Adrenal gland (tissue), 5 donors: ENCODE measurements around the gene STXBP2.

ENCODE experiments used
- CTCF ChIP-seq, 6 experiments: fragments of 450-650 bp in 4 of 6; fragments of 200-600 bp in 2 of 6; sonication (generic) in 1 of 6; IDR thresholded peaks; 1 replicate in 5 of 6; 2 replicates in 1 of 6; pipeline versions ENCODE4 v1.5.1 to v1.8.0; 2016 to 2021; ENCODE audit warnings: antibody characterized with exemption in 6 of 6, mild to moderate bottlenecking in 2 of 6, moderate library complexity in 1 of 6
- POLR2A ChIP-seq, 2 donors: fragments of 450-650 bp; IDR thresholded peaks; one replicate each; pipeline ENCODE4 v1.6.1; 2017; ENCODE audit warnings: antibody characterized with exemption in 2 of 2, mild to moderate bottlenecking in 2 of 2, moderate library complexity in 1 of 2
- donor health status: DM: no; HTN: no; CAD: no.

DNA sequence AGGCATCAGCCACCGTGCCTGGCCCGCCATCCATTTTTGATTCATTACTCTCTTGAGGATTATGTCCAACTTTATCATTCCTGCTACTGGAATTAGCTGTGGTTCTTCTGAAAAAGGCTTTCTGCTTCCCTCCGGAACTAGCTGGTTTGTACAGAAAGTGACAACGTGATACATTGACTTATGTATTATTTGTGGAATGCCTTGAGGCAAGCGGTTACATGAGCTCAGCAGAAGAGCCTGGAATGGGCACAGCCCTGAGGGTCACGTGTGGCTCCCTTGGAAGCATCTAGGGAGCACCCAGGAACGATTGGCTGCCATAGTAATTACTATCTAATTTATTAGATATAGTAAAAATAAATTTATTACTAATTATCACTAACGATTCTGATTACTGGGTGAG, 17.5 kb downstream of the STXBP2 start:
- no peak for TF ChIP-seq POLR2A (IDR thresholded peaks at IDR 0.05)
- no peak for TF ChIP-seq CTCF (IDR thresholded peaks at IDR 0.05)
